Skeletal muscle tissue (tissue), 4 donors: ENCODE measurements around the gene ZFP82. TPM values are rescaled to one million over a fixed set of nuclear protein-coding genes. Genes with fewer than 3 reads are reported as not detected.

Experiments used
- H3K27ac ChIP-seq: one replicate; pipeline ENCODE4 v1.7.0; 2013; ENCODE audit warnings: mild to moderate bottlenecking, low read depth, low read length, inconsistent platforms
- H3K27me3 ChIP-seq, 3 donors: one replicate each; pipeline ENCODE4 v1.7.0; 2013; ENCODE audit warnings: low read length in 3 of 3; ENCODE audit not compliant: control insufficient read depth in 3 of 3, insufficient read depth in 3 of 3
- H3K36me3 ChIP-seq, 3 donors: one replicate each; pipeline ENCODE4 v1.7.0; 2013; ENCODE audit warnings: low read length in 3 of 3; ENCODE audit not compliant: control insufficient read depth in 3 of 3, insufficient read depth in 3 of 3
- H3K4me1 ChIP-seq, 3 donors: one replicate each; pipeline ENCODE4 v1.7.0; 2013; ENCODE audit warnings: low read length in 3 of 3, mild to moderate bottlenecking in 3 of 3; ENCODE audit not compliant: control insufficient read depth in 3 of 3, insufficient read depth in 3 of 3
- H3K4me3 ChIP-seq, 3 donors: one replicate each; pipeline ENCODE4 v1.7.0; 2013; ENCODE audit warnings: low read length in 3 of 3
- H3K9ac ChIP-seq, 3 donors: one replicate each; pipeline ENCODE4 v1.7.0; 2013; ENCODE audit warnings: low read length in 3 of 3, mild to moderate bottlenecking in 3 of 3, moderate library complexity in 2 of 3, low read depth in 1 of 3
- H3K9me3 ChIP-seq, 3 donors: one replicate each; pipeline ENCODE4 v1.7.0; 2013; ENCODE audit warnings: low read length in 3 of 3; ENCODE audit not compliant: control insufficient read depth in 3 of 3
- total RNA-seq: library from RNA; depleted of rRNA; stranded (reverse); fragments of >200 nt; gene quantifications from one replicate; pipeline ENCODE4 v1.2.3, GENCODE V29; 2014
- donor health status: Osteomylitis.

Gene ZFP82
- total RNA-seq: 17.7 TPM

GRCh38 chr19:36418287-36419001 lies at the start of gene ZFP82:
ZFP82 (minus strand) TSS chr19:36418644; CDS start chr19:36409789, 8,855 bp downstream.
- H3K27me3 ChIP-seq: peaks cover 0 to 9% (median 6%) of the 10 kb centered on the region in 3 donors
- peak within 1 kb of the TSS; percentile 77 to 91 (median 86) for H3K9ac ChIP-seq
- H3K27ac ChIP-seq: peak within 1 kb of the TSS; percentile 77
- no peaks in the 10 kb centered on the region for H3K36me3 ChIP-seq
- H3K9me3 ChIP-seq: peaks cover 0 to 7% (median 0%) of the 10 kb centered on the region in 3 donors
- H3K4me3 ChIP-seq: peak within 1 kb of the TSS; percentile 86 to 93 (median 89)
- peaks cover 9 to 11% (median 10%) of the 10 kb centered on the region in 3 donors for H3K4me1 ChIP-seq

- H3K4me1 ChIP-seq: no peaks in the 10 kb centered on the region
- no peaks in the 10 kb centered on the region for H3K27me3 ChIP-seq
- H3K4me3 ChIP-seq: no peak overlapping the region
- H3K36me3 ChIP-seq: peaks cover 12 to 18% (median 13%) of the 10 kb centered on the region in 3 donors
- H3K27ac ChIP-seq: no peak overlapping the region
- peaks cover 0 to 7% (median 0%) of the 10 kb centered on the region in 3 donors for H3K9me3 ChIP-seq
- H3K9ac ChIP-seq: no peak overlapping the region
These were observed 41.6 kb upstream of the ZFP82 start for GRCh38 chr19:36460046-36460445.

- no peak overlapping the region for H3K9ac ChIP-seq
- peaks cover 6 to 30% (median 18%) of the 10 kb centered on the region in 3 donors for H3K36me3 ChIP-seq
- H3K27ac ChIP-seq: no peak overlapping the region
- peaks cover 2 to 12% (median 4%) of the 10 kb centered on the region in 3 donors for H3K9me3 ChIP-seq
- no peaks in the 10 kb centered on the region for H3K4me1 ChIP-seq
- no peak overlapping the region for H3K4me3 ChIP-seq
- H3K27me3 ChIP-seq: no peaks in the 10 kb centered on the region
These were observed 38.4 kb upstream of the ZFP82 start for GRCh38 chr19:36456831-36457230.

DNA sequence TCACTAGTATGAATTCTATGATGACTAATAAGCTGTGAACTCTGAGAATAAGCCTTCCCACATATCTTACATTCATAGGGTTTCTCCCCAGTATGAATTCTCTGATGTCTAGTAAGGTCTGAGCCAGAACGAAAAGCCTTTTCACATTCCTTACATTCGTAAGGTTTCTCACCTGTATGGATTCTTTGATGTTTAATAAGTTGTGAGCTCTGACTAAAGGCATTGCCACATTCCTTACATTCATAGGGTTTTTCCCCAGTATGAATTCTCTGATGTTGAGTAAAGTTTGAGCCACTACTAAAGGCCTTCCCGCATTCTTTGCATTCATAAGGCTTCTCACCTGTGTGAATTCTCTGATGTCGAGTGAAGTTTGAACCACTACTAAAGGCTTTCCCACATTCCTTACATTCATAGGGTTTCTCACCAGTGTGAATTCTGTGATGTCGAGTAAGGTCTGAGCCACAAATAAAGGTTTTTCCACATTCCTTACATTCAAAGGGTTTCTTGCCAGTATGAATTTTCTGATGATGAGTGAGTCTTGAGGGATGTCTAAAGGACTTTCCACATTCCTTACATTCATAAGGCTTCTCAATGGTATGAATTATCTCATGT lies 30.7 kb upstream of the ZFP82 start:
- Histone ChIP-seq H3K27me3 (no peaks in the 10 kb centered on the region), H3K36me3 (peaks cover 34 to 56% (median 42%) of the 10 kb centered on the region in 3 donors), H3K4me1 (no peaks in the 10 kb centered on the region), H3K27ac (no peak overlapping the region), H3K4me3 (peak overlapping the region in 2 of 3 donors; percentile 42 to 50), H3K9ac (no peak overlapping the region), H3K9me3 (peaks cover 26 to 47% (median 29%) of the 10 kb centered on the region in 3 donors)

GRCh38 chr19:36441339-36441738 lies 22.9 kb upstream of the ZFP82 start:
- peaks cover 10 to 23% (median 14%) of the 10 kb centered on the region in 3 donors for H3K9me3 ChIP-seq
- no peak overlapping the region for H3K4me3 ChIP-seq
- no peaks in the 10 kb centered on the region for H3K27me3 ChIP-seq
- no peaks in the 10 kb centered on the region for H3K4me1 ChIP-seq
- no peak overlapping the region for H3K27ac ChIP-seq
- peaks cover 0 to 2% (median 0%) of the 10 kb centered on the region in 3 donors for H3K36me3 ChIP-seq
- H3K9ac ChIP-seq: no peak overlapping the region

DNA sequence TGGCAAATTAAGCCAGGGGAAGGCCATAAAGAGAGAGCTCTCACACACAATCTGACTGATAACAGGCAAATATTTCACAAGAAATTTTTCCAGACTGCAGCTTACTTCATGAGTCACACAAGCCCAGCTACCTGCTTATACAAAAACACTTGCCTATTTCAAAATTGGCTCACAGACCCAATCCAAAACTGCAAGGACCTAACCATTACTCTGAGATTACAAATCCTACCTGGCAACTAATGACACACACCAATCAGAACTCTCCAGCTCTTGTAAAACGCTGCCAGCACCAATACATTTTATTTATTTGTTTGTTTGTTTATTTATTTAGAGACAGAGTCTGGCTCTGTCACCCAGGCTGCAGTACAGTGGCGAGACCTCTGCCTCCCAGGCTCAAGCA lies 18.1 kb upstream of the ZFP82 start:
- no peaks in the 10 kb centered on the region for H3K4me1 ChIP-seq
- H3K36me3 ChIP-seq: no peaks in the 10 kb centered on the region
- no peak overlapping the region for H3K4me3 ChIP-seq
- H3K27me3 ChIP-seq: no peaks in the 10 kb centered on the region
- H3K9ac ChIP-seq: no peak overlapping the region
- H3K27ac ChIP-seq: no peak overlapping the region
- H3K9me3 ChIP-seq: peaks cover 0 to 9% (median 5%) of the 10 kb centered on the region in 3 donors

DNA sequence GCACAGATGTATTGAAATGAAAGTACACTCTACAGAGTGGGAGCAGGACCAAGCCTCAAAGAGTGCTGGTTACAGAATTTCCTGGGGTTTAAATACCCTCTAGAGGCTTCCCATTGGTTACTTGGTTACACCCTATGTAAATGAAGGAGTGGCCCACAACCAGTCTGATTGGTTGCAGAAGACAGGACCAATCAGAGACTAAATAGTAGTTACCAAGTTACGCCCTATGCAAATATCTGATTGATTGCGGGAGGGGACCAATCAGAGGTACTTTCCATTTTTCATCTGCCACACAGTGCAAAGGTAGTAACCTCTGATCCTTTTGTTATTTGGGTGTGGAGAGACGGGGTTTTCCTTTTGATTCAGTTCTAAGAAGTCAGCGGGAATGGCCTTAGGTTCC lies 5.5 kb upstream of the ZFP82 start:
- H3K9me3 ChIP-seq: peaks cover 0 to 7% (median 2%) of the 10 kb centered on the region in 3 donors

GRCh38 chr19:36421749-36422481 lies 3.5 kb upstream of the ZFP82 start:
- no peaks in the 10 kb centered on the region for H3K36me3 ChIP-seq
- H3K9me3 ChIP-seq: peaks cover 0 to 7% (median 2%) of the 10 kb centered on the region in 3 donors
- H3K4me3 ChIP-seq: peak overlapping the region; percentile 36 to 65 (median 60)
- peaks cover 9 to 11% (median 10%) of the 10 kb centered on the region in 3 donors for H3K4me1 ChIP-seq
- H3K27ac ChIP-seq: no peak overlapping the region
- H3K9ac ChIP-seq: peak overlapping the region in 2 of 3 donors; percentile 8 to 57
- peaks cover 0 to 9% (median 6%) of the 10 kb centered on the region in 3 donors for H3K27me3 ChIP-seq

More for the DNA sequence above, 5.5 kb upstream of the ZFP82 start:
- peaks cover 0 to 2% (median 0%) of the 10 kb centered on the region in 3 donors for H3K4me1 ChIP-seq
- peaks cover 0 to 9% (median 6%) of the 10 kb centered on the region in 3 donors for H3K27me3 ChIP-seq
- H3K4me3 ChIP-seq: no peak overlapping the region
- H3K9ac ChIP-seq: no peak overlapping the region
- H3K36me3 ChIP-seq: no peaks in the 10 kb centered on the region
- no peak overlapping the region for H3K27ac ChIP-seq

GRCh38 chr19:36420961-36421748 lies 2.7 kb upstream of the ZFP82 start:
- Histone ChIP-seq H3K9ac (peak overlapping the region in 2 of 3 donors; percentile 8 to 57), H3K27ac (no peak overlapping the region)

More at GRCh38 chr19:36420961-36421748, 2.7 kb upstream of the ZFP82 start:
- Histone ChIP-seq H3K4me1 (peaks cover 9 to 11% (median 10%) of the 10 kb centered on the region in 3 donors), H3K36me3 (no peaks in the 10 kb centered on the region), H3K4me3 (peak overlapping the region; percentile 36 to 65 (median 60)), H3K27me3 (peaks cover 0 to 9% (median 6%) of the 10 kb centered on the region in 3 donors), H3K9me3 (peaks cover 0 to 7% (median 2%) of the 10 kb centered on the region in 3 donors)
